GM12891 (cell line): ENCODE results near the gene C12orf75.
A peak's percentile ranks its signal among the peaks of the same experiment; 100 is the strongest.
"Not testable (repeated sequence)": the region's sequence is repeated elsewhere in the genome, so short reads cannot be mapped to it uniquely, and the experiment has no call there.

Source experiments
- DNase-seq: peaks from one replicate; pipeline ENCODE4 v3.0.0; 2011; ENCODE audit warnings: low spot score; ENCODE audit not compliant: insufficient read length
- FAIRE-seq: peaks from 2 replicates; lab custom pipeline; 2011; peaks lifted over from hg19 to GRCh38; lab: Jason Lieb, UNC
- PAX5 ChIP-seq: IDR thresholded peaks from 2 replicates; pipeline ENCODE4 v1.6.1; 2011; ENCODE audit warnings: low read length, moderate library complexity, mild to moderate bottlenecking; ENCODE audit not compliant: insufficient read depth, severe bottlenecking
- POLR2A ChIP-seq: IDR thresholded peaks from 2 replicates; pipeline ENCODE4 v1.6.1; 2011; ENCODE audit warnings: low read depth, low read length, control low read depth
- POLR2AphosphoS5 ChIP-seq: IDR thresholded peaks from 2 replicates; pipeline ENCODE4 v1.6.1; 2011; ENCODE audit warnings: low read depth, low read length, control low read depth
- POU2F2 ChIP-seq: IDR thresholded peaks from 2 replicates; pipeline ENCODE4 v1.6.1; 2011; ENCODE audit warnings: low read depth, mild to moderate bottlenecking, control low read depth, low read length, moderate library complexity
- SPI1 ChIP-seq: IDR thresholded peaks from 2 replicates; pipeline ENCODE4 v1.6.1; 2011; ENCODE audit warnings: low read depth, low read length, control low read depth
- TAF1 ChIP-seq: IDR thresholded peaks from 2 replicates; pipeline ENCODE4 v1.6.1; 2011; ENCODE audit warnings: low read depth, low read length, control low read depth

Gene C12orf75

DNA sequence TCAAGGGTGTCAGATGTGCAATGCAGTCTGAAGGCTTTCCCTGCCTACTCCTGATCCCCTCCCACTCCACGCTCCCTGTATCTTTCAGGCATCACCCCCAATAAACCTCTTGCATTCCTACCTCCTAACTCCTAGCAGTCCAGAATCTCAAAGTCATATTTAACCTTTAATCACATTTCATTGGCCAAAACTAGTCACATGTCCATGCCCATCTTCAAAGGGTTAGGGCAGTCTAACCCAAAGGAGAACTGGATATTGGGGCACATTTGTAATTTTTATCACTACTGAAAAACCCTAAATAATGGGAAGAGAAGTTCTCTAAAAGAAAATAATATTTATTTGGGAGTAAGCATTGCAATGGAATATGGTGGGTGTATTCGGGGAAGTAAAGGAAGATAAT lies 5.4 kb upstream of the C12orf75 start:
- TF ChIP-seq TAF1, result no peak
- TF ChIP-seq SPI1, result no peak
- FAIRE-seq (no peak), DNase-seq (no peak)

DNA sequence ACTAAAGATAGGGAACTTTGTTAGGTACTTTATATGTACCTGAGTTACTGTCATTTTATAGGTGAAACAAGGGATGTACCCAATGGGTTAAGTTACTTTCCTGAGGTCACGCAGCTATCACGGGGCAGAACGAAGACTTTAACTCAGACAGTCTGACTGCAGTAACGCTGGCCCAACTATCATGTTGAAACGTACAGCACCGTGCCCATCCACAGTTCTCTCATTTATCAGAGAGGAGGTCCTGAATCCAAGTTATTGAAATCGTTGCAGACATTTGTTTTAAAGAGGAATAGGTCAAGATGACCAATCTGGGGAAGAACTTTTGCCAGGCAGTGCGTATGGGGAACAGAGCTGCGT lies 587 bp upstream of the C12orf75 start:
- DNase-seq (no peak), FAIRE-seq (peak; percentile 16)
- TF ChIP-seq POLR2A, result no peak

DNA sequence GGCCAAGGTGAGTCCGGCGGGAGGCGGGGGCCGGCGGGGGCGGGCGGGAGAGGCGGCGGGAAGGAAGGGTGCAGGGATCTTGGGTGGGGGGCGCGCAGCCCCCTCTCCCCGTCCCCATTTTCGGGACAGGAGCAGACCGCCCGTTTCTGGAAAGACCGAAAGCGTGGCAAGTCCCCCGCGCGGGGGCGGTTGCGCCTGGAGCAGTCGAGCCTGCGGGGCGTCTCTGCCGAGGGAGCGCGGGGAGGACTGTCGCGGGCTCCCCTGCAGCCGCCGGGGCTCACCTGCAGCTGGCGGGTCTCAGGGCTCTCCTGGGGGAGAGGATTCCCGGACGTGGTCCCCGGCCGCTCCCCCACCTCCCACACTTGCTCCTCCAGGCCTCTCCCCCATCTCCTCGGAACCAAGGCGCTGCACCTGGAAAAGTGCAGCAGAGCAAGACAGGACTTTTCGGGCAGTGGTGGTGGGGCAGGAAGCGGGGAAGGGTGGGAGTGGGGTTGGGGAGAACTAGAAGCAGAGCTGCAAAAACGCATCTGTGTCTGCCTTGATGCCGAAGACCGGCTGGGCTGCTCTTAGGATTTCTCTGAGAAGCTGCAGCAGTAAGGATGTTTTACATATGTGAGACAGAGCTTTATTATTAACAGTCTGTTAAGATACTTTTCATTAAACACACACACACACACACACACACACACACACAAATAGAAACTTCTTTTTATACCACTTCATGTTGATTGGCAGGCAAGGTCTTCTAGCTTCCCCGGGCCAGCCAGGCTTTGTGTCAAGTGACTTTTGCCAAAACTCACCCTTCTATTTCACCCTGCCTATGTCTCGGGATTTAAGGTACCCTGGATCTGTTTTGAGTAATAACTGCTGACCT lies 677 bp downstream of the C12orf75 start:
- no peak for DNase-seq
- FAIRE-seq, result peak; percentile 5
- TF ChIP-seq POLR2AphosphoS5, result no peak
- no peak for TF ChIP-seq SPI1
- TF ChIP-seq PAX5, result no peak
- TF ChIP-seq POU2F2, result no peak
- no peak for TF ChIP-seq TAF1
- no peak for TF ChIP-seq POLR2A

DNA sequence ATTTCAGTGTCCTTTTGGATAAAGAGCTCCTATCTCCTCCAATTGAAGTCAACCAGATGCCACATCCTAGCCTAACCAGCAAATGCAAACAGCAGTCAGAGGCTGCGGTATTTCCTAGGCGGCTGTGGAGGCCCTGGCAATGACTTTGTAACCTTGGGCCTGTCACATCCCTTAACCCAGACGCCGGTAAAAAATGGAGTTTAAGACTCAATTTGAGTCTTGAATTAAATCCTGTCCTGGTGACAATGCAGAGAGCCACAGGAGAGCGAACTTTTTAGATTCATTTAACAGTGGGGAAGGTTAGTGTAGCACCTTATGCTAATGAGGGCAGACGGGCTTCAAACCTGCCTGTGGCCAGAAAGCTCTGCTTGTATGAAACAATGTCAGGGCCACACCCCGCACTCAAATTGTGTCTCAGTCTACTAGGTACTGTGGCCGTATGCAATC lies 1.3 kb downstream of the C12orf75 start:
- FAIRE-seq (peak; percentile 66), DNase-seq (no peak)
- TF ChIP-seq POLR2AphosphoS5 (no peak), PAX5 (no peak), POLR2A (no peak), TAF1 (no peak), SPI1 (no peak)

DNA sequence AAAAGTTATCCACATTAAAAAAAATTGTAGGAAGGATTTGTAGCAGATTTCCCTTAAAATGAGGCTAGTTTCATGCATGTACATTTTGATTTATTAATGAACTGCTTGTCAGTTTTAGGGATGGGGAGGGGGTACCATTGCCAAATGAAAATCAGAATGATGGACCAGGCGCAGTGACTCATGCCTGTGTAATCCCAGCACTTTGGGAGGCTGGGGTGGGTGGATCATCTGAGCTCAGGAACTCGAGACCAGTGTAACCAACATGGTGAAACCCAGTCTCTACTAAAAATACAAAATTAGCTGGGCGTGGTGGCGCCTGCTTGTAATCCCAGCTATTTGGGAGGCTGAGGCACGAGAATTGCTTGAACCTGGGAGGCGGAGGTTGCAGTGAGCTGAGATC lies 1.8 kb downstream of the C12orf75 start:
- not testable (repeated sequence) for FAIRE-seq, DNase-seq

DNA sequence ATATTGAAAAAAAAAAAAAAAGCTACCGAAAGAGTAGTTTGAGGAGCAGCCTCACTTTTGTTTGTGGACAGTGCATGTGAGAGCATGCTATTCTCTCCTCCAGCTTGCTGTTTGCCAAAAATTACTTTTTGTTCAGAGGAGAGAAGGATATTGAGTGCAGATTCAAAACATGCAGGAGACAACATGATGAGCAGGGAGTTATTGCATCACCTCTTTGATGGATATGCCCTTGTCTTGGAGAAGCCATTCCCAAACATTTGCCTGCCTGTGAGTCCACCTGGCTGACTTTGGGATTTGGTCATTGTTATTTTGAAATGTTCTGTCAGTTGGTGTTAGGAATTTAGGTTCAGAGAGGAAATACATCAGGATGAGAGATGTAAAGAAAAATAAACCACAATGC lies 2.4 kb downstream of the C12orf75 start:
- FAIRE-seq (no peak), DNase-seq (no peak)
- TF ChIP-seq POLR2A (no peak), PAX5 (no peak), SPI1 (no peak), POLR2AphosphoS5 (no peak), POU2F2 (no peak), TAF1 (no peak)

DNA sequence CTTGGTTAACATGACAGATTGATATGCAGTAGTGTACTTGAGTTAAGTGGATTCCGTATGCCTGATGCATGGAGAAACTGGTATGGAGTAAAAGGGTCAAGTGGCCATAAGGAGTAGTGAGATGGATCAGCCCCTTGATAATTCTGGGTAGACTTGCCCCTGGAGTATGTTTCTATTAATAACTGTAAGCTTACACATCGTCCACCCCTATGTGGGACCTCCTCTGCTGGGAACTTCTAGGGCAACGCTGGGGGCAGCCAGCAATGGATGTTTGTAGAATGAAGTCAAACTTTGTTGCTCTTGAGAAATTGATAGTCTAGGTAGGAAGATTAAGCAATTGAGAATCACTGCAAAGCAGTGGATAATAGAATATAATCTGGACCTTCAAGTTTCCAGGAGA lies 3.5 kb downstream of the C12orf75 start:
- no peak for DNase-seq
- TF ChIP-seq POLR2AphosphoS5 (no peak), TAF1 (no peak), SPI1 (no peak)
- FAIRE-seq, result no peak

DNA sequence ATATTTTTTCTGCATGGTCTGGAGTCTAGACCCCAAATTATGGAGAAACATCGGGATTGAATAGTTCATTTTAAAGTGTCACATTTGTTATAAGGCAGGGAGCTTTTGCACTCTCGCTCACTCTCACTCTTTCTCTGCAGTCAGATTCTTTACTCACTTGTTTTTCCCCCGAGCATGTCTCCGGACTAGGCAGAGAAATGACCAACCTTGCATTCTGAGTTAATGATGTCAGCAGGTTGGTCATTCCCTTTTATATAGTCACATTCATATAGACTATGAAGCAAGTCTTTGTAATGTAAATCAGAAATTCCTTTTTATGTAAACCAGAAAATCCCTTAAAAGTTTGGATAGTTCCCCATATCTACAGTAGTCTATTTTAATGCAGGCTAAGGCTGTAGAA lies 4.1 kb downstream of the C12orf75 start:
- FAIRE-seq (no peak), DNase-seq (no peak)
- TF ChIP-seq POLR2A, result no peak
- no peak for TF ChIP-seq SPI1
- TF ChIP-seq TAF1, result no peak
- no peak for TF ChIP-seq PAX5
- TF ChIP-seq POLR2AphosphoS5, result no peak
- TF ChIP-seq POU2F2, result no peak

GRCh38 chr12:105335856-105336255 lies 5.4 kb downstream of the C12orf75 start:
- TF ChIP-seq PAX5, result no peak
- no peak for TF ChIP-seq POLR2A
- no peak for TF ChIP-seq POLR2AphosphoS5
- TF ChIP-seq TAF1, result no peak
- TF ChIP-seq SPI1, result peak; percentile 77
- no peak for TF ChIP-seq POU2F2
- no peak for DNase-seq
- FAIRE-seq, result no peak

GRCh38 chr12:105336411-105336810 lies 5.9 kb downstream of the C12orf75 start:
- FAIRE-seq, result no peak
- no peak for TF ChIP-seq POU2F2
- no peak for DNase-seq

GRCh38 chr12:105337391-105337790 lies 6.9 kb downstream of the C12orf75 start:
- TF ChIP-seq SPI1 (0 out of 2 replicates have a peak, but pooled peaks have one; percentile 33), TAF1 (no peak)

More at GRCh38 chr12:105337391-105337790, 6.9 kb downstream of the C12orf75 start:
- no peak for DNase-seq
- peak; percentile 9 for FAIRE-seq
